MM.1S (cell line): ENCODE measurements around the gene IL15.
A peak's percentile ranks its signal among the peaks of the same experiment; 100 is the strongest.

Experiments
- DNase-seq: peaks from one replicate; pipeline ENCODE4 v3.0.0-alpha.2; 2015
- H2AFZ ChIP-seq: fragments of 300-600 bp; sonication (generic); 2 replicates; pipeline ENCODE4 v1.6.0; 2016; ENCODE audit warnings: antibody characterized with exemption, low read length
- H3F3A ChIP-seq: fragments of 300-600 bp; sonication (generic); 2 replicates; pipeline ENCODE4 v1.6.1; 2016; ENCODE audit warnings: mild to moderate bottlenecking, antibody characterized with exemption, low read length, moderate library complexity, mixed read lengths; ENCODE audit not compliant: insufficient read depth
- H3K27ac ChIP-seq: fragments of 300-600 bp; sonication (generic); 2 replicates; pipeline ENCODE4 v1.5.1; 2016; ENCODE audit warnings: mild to moderate bottlenecking, low read length
- H3K27me3 ChIP-seq: fragments of 300-600 bp; sonication (generic); replicated peaks from 2 replicates; pipeline ENCODE4 v1.6.0; 2016; ENCODE audit warnings: low read length; ENCODE audit not compliant: insufficient read depth
- H3K36me3 ChIP-seq: fragments of 300-600 bp; sonication (generic); replicated peaks from 2 replicates; pipeline ENCODE4 v1.6.1; 2016; ENCODE audit warnings: mild to moderate bottlenecking, low read length, mixed read lengths; ENCODE audit not compliant: insufficient read depth
- H3K4me1 ChIP-seq: fragments of 300-600 bp; sonication (generic); 2 replicates; pipeline ENCODE4 v1.6.1; 2016; ENCODE audit warnings: low read length, mixed read lengths
- H3K4me2 ChIP-seq: fragments of 300-600 bp; sonication (generic); 2 replicates; pipeline ENCODE4 v1.6.0; 2016; ENCODE audit warnings: low read depth, low read length
- H3K4me3 ChIP-seq: fragments of 300-600 bp; sonication (generic); 2 replicates; pipeline ENCODE4 v1.5.1; 2016; ENCODE audit warnings: low read length, mixed read lengths
- H3K79me2 ChIP-seq: fragments of 300-600 bp; sonication (generic); 2 replicates; pipeline ENCODE4 v1.6.1; 2016; ENCODE audit warnings: mixed run types, low read length, mixed read lengths
- H3K9ac ChIP-seq: fragments of 300-600 bp; sonication (generic); 2 replicates; pipeline ENCODE4 v1.6.1; 2016; ENCODE audit warnings: low read length, mixed read lengths
- H3K9me2 ChIP-seq: fragments of 300-600 bp; sonication (generic); replicated peaks from 2 replicates; pipeline ENCODE4 v1.6.1; 2016; ENCODE audit warnings: mild to moderate bottlenecking, low read length, mixed read lengths; ENCODE audit not compliant: insufficient read depth
- H3K9me3 ChIP-seq: fragments of 300-600 bp; sonication (generic); replicated peaks from 2 replicates; pipeline ENCODE4 v1.6.1; 2016; ENCODE audit warnings: mild to moderate bottlenecking, low read length, mixed read lengths; ENCODE audit not compliant: insufficient read depth
- H4K20me1 ChIP-seq: fragments of 300-600 bp; sonication (generic); 2 replicates; pipeline ENCODE4 v1.6.1; 2016; ENCODE audit warnings: mild to moderate bottlenecking, low read length, moderate library complexity, mixed read lengths; ENCODE audit not compliant: insufficient read depth
- EZH2 ChIP-seq: fragments of 300-600 bp; sonication (generic); optimal IDR thresholded peaks from 2 replicates; pipeline ENCODE3; 2017; ENCODE audit warnings: low read depth, mild to moderate bottlenecking, antibody characterized with exemption, low read length, mixed read lengths
- EZH2phosphoT487 ChIP-seq: fragments of 300-600 bp; sonication (generic); IDR thresholded peaks from 2 replicates; pipeline ENCODE4 v1.6.1; 2018; ENCODE audit warnings: antibody characterized with exemption, low read length
- TF ChIP-seq, protein P1 (sequence below): fragments of 300-600 bp; sonication (generic); IDR thresholded peaks from 2 replicates; pipeline ENCODE4 v1.5.1; 2016; ENCODE audit warnings: antibody characterized with exemption, low read length, mixed read lengths

The IL15 gene

DNA sequence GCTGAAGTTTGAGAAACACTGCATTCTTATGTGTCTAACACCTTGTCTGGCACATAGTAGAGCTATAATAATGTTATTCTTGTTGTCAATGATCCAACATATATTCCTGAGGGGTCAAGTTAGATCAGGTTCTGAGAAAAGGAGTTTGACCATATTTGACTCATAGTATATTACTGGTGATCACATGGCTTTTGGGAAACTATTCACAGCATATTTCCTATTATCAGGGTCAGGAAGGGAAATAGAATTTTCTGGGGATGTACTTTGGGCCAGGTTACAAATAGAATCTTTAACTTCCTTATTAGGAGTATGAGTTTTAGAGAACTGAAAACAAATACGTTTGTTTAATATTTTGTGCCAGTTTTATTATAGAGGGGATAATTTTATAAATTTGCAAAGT lies 11.6 kb downstream of the IL15 start:
- Histone ChIP-seq H3K27me3 (no peaks in the 10 kb centered on the region), H3K9me3 (no peaks in the 10 kb centered on the region), H3F3A (no peaks in the 10 kb centered on the region), H3K36me3 (no peaks in the 10 kb centered on the region), H3K4me1 (no peaks in the 10 kb centered on the region), H3K4me3 (no peak overlapping the region), H3K9me2 (no peaks in the 10 kb centered on the region), H3K4me2 (no peak overlapping the region), H3K27ac (no peak overlapping the region), H2AFZ (no peak overlapping the region), H3K79me2 (peaks cover 8% of the 10 kb centered on the region; the same call in 1 of the 2 replicates), H4K20me1 (no peaks in the 10 kb centered on the region), H3K9ac (no peak overlapping the region)
- no peak for DNase-seq
- TF ChIP-seq EZH2phosphoT487, result no peak

GRCh38 chr4:141652161-141652778 lies 15.9 kb downstream of the IL15 start:
- Histone ChIP-seq H4K20me1 (no peaks in the 10 kb centered on the region), H3K9ac (no peak overlapping the region), H3K27ac (no peak overlapping the region), H3K4me1 (no peaks in the 10 kb centered on the region), H3K9me2 (no peaks in the 10 kb centered on the region), H3K4me2 (no peak overlapping the region), H3K4me3 (no peak overlapping the region), H3K9me3 (no peaks in the 10 kb centered on the region), H3K36me3 (no peaks in the 10 kb centered on the region), H3K79me2 (no peaks in the 10 kb centered on the region), H3F3A (no peaks in the 10 kb centered on the region), H2AFZ (no peak overlapping the region), H3K27me3 (no peaks in the 10 kb centered on the region)
- DNase-seq, result no peak
- TF ChIP-seq EZH2, result no peak
- TF ChIP-seq, protein P1, sequence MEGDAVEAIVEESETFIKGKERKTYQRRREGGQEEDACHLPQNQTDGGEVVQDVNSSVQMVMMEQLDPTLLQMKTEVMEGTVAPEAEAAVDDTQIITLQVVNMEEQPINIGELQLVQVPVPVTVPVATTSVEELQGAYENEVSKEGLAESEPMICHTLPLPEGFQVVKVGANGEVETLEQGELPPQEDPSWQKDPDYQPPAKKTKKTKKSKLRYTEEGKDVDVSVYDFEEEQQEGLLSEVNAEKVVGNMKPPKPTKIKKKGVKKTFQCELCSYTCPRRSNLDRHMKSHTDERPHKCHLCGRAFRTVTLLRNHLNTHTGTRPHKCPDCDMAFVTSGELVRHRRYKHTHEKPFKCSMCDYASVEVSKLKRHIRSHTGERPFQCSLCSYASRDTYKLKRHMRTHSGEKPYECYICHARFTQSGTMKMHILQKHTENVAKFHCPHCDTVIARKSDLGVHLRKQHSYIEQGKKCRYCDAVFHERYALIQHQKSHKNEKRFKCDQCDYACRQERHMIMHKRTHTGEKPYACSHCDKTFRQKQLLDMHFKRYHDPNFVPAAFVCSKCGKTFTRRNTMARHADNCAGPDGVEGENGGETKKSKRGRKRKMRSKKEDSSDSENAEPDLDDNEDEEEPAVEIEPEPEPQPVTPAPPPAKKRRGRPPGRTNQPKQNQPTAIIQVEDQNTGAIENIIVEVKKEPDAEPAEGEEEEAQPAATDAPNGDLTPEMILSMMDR, result no peak
- TF ChIP-seq EZH2phosphoT487, result no peak

DNA sequence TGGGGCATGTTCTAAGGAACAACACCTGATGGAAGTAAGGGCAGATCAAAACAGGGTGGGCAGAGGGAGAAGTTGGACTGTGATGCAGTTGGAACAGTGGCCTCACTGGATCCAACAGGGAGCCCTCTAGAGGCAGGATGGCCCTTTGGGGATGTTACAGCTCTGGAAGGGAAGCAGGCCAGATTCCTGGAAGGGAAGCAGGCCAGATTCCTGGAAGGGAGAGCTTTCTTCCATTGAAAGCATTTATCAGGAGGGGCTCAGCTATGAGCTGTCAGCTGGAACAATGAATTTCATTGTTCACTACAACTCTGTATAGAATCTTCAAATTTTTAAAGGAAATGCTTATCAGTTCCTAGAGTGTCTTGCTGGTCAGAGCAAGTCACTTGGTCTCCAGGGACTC lies 17.7 kb downstream of the IL15 start:
- no peaks in the 10 kb centered on the region for H4K20me1 ChIP-seq
- no peaks in the 10 kb centered on the region for H3K9me2 ChIP-seq
- TF ChIP-seq, protein P1, result peak; percentile 21; the same call in 1 of the 2 replicates
- no peak for TF ChIP-seq EZH2phosphoT487
- no peak overlapping the region for H3K9ac ChIP-seq
- no peak overlapping the region for H3K4me2 ChIP-seq
- no peak for DNase-seq
- H2AFZ ChIP-seq, result no peak overlapping the region
- no peaks in the 10 kb centered on the region for H3K27me3 ChIP-seq
- H3F3A ChIP-seq, result no peaks in the 10 kb centered on the region
- H3K79me2 ChIP-seq, result no peaks in the 10 kb centered on the region
- H3K27ac ChIP-seq, result no peak overlapping the region
- H3K36me3 ChIP-seq, result no peaks in the 10 kb centered on the region
- no peak overlapping the region for H3K4me3 ChIP-seq
- H3K9me3 ChIP-seq, result no peaks in the 10 kb centered on the region
- peaks cover 5% of the 10 kb centered on the region; the same call in 1 of the 2 replicates for H3K4me1 ChIP-seq

- Histone ChIP-seq H3K4me1 (peaks cover 5% of the 10 kb centered on the region; the same call in 1 of the 2 replicates), H3K9me3 (no peaks in the 10 kb centered on the region), H3K27me3 (no peaks in the 10 kb centered on the region), H3F3A (no peaks in the 10 kb centered on the region), H3K9ac (no peak overlapping the region), H3K4me2 (no peak overlapping the region), H3K4me3 (no peak overlapping the region), H3K36me3 (no peaks in the 10 kb centered on the region), H4K20me1 (no peaks in the 10 kb centered on the region), H3K9me2 (no peaks in the 10 kb centered on the region), H3K27ac (no peak overlapping the region), H3K79me2 (no peaks in the 10 kb centered on the region), H2AFZ (no peak overlapping the region)
- no peak for DNase-seq
- TF ChIP-seq EZH2phosphoT487, result no peak
- TF ChIP-seq, protein P1, result no peak
- TF ChIP-seq EZH2, result no peak
These were observed 19.6 kb downstream of the IL15 start for GRCh38 chr4:141656031-141656430.
